Endothelial cell of umbilical vein (primary cell): ENCODE data around the gene CDC23. TPM values are rescaled to one million over a fixed set of nuclear protein-coding genes. Genes with fewer than 3 reads are reported as not detected.

Experiments used
- BruUV-seq: library from RNA; stranded (reverse); fragments of 400-500 nt; replicated peaks from 2 replicates; lab custom pipeline; 2021; lab: Mats Ljungman, UMichigan
- CTCF ChIA-PET: fragments of 300-600, 350-600 bp; sonication (Branson Sonifier 250); formaldehyde crosslinking; loops from one replicate; lab custom pipeline; 2021; ENCODE audit warnings: antibody characterized with exemption, inconsistent platforms; lab: Charles Lee
- POLR2A ChIA-PET: fragments of 300-600, 350-600 bp; sonication (Branson Sonifier 250); formaldehyde crosslinking; loops from one replicate; lab custom pipeline; 2021; ENCODE audit warnings: antibody characterized with exemption, inconsistent platforms; lab: Charles Lee
- DNase-seq: peaks from one replicate; pipeline ENCODE4 v3.0.0-alpha.2; 2011; ENCODE audit warnings: low read depth, low spot score
- FAIRE-seq: peaks from 2 replicates; lab custom pipeline; 2011; peaks lifted over from hg19 to GRCh38; lab: Jason Lieb, UNC
- H2AFZ ChIP-seq: 2 replicates; pipeline ENCODE4 v1.6.0; 2012; ENCODE audit warnings: low read depth, low read length, control low read depth, inconsistent platforms
- H3K27ac ChIP-seq: 2 replicates; pipeline ENCODE4 v1.5.1; 2011; ENCODE audit warnings: low read depth, mild to moderate bottlenecking, control low read depth, low read length, moderate library complexity; ENCODE audit not compliant: insufficient read depth
- H3K27me3 ChIP-seq, 2 experiments: 2 replicates each; pipeline versions ENCODE4 v1.6.0 to v1.6.1; 2011; ENCODE audit warnings: low read length in 2 of 2, mixed read lengths in 1 of 2; ENCODE audit not compliant: control insufficient read depth in 2 of 2, insufficient read depth in 2 of 2
- H3K36me3 ChIP-seq, 2 experiments: 2 replicates in 1 of 2; 3 replicates in 1 of 2; pipeline ENCODE4 v1.5.1; 2011; ENCODE audit warnings: low read length in 2 of 2, mild to moderate bottlenecking in 1 of 2, moderate library complexity in 1 of 2; ENCODE audit not compliant: control insufficient read depth in 2 of 2, insufficient read depth in 2 of 2; ENCODE audit errors: extremely low read depth in 1 of 2
- H3K4me1 ChIP-seq: 3 replicates; pipeline ENCODE4 v1.5.1; 2011; ENCODE audit warnings: mild to moderate bottlenecking, low read length; ENCODE audit not compliant: control insufficient read depth, insufficient read depth; ENCODE audit errors: extremely low read depth
- H3K4me2 ChIP-seq: 2 replicates; pipeline ENCODE4 v1.6.1; 2011; ENCODE audit warnings: low read length, control low read depth, mixed read lengths; ENCODE audit not compliant: insufficient read depth
- H3K4me3 ChIP-seq, 3 experiments: fragments of 200-600 bp in 1 of 3; sonication (generic), shearing (Covaris generic) in 1 of 3; replicated peaks in 1 of 3; 2 replicates each; pipeline ENCODE4 v1.5.1; 2011 to 2016; ENCODE audit warnings: control low read depth in 3 of 3, low read length in 3 of 3, mild to moderate bottlenecking in 2 of 3, inconsistent platforms in 1 of 3, low read depth in 1 of 3, moderate library complexity in 1 of 3; ENCODE audit not compliant: insufficient read depth in 1 of 3
- H3K79me2 ChIP-seq: 2 replicates; pipeline ENCODE4 v1.6.0; 2012; ENCODE audit warnings: low read length, inconsistent platforms; ENCODE audit not compliant: control insufficient read depth, insufficient read depth
- H3K9ac ChIP-seq: replicated peaks from 2 replicates; pipeline ENCODE3; 2011; ENCODE audit warnings: low read length, control low read depth; ENCODE audit not compliant: insufficient read depth; ENCODE audit errors: extremely low read depth
- H3K9me1 ChIP-seq: replicated peaks from 3 replicates; pipeline ENCODE4 v1.6.0; 2011; ENCODE audit warnings: mild to moderate bottlenecking, low read length; ENCODE audit not compliant: control insufficient read depth, insufficient read depth; ENCODE audit errors: extremely low read depth
- H3K9me3 ChIP-seq: replicated peaks from 2 replicates; pipeline ENCODE4 v1.5.1; 2012; ENCODE audit warnings: low read length, inconsistent platforms; ENCODE audit not compliant: control insufficient read depth, insufficient read depth
- H4K20me1 ChIP-seq: replicated peaks from 2 replicates; pipeline ENCODE3; 2011; ENCODE audit warnings: mild to moderate bottlenecking, low read length; ENCODE audit not compliant: control insufficient read depth, insufficient read depth; ENCODE audit errors: extremely low read depth
- CTCF ChIP-seq, 2 donors: IDR thresholded peaks; 1 replicate in 1 of 2; 2 replicates in 1 of 2; pipeline ENCODE4 v1.5.1; 2011; ENCODE audit warnings: low read length in 2 of 2, mild to moderate bottlenecking in 2 of 2, moderate library complexity in 2 of 2, control low read depth in 1 of 2, inconsistent platforms in 1 of 2, low read depth in 1 of 2; ENCODE audit not compliant: insufficient read depth in 1 of 2; ENCODE audit errors: extremely low read depth in 1 of 2
- FOS ChIP-seq: IDR thresholded peaks from 2 replicates; pipeline ENCODE4 v1.6.1; 2011; ENCODE audit warnings: mild to moderate bottlenecking, low read length, moderate library complexity, borderline replicate concordance; ENCODE audit not compliant: insufficient read depth
- GATA2 ChIP-seq: IDR thresholded peaks from 2 replicates; pipeline ENCODE4 v1.7.0; 2011; ENCODE audit warnings: low read depth, mild to moderate bottlenecking, moderate library complexity, mixed read lengths, low read length; ENCODE audit not compliant: insufficient read length, insufficient read depth
- JUN ChIP-seq: IDR thresholded peaks from 2 replicates; pipeline ENCODE4 v1.6.1; 2011; ENCODE audit warnings: borderline replicate concordance, low read depth; ENCODE audit not compliant: insufficient read length, insufficient read depth
- MYC ChIP-seq: IDR thresholded peaks from one replicate; pipeline ENCODE4 v1.6.1; 2011; ENCODE audit warnings: mild to moderate bottlenecking, low read depth, low read length
- POLR2AphosphoS5 ChIP-seq: IDR thresholded peaks from 2 replicates; pipeline ENCODE4 v1.6.1; 2012; ENCODE audit warnings: low read depth, mild to moderate bottlenecking, control low read depth, low read length, moderate library complexity; ENCODE audit not compliant: insufficient read depth
- dilution Hi-C: fragments of 300-500 bp; cut with MboI; formaldehyde crosslinking; loops from one replicate; pipeline ENCODE4 v1.15.0; 2019; ENCODE audit warnings: low sequenced_read_pairs; ENCODE audit not compliant: extremely low pct_ligation_motif_present
- intact Hi-C: fragments of 100-400 bp; cut with micrococcal nuclease; formaldehyde crosslinking; loops from one replicate; pipeline ENCODE4 v1.10.0; 2022
- polyA plus RNA-seq, 4 experiments: library from polyadenylated mRNA; depleted of rRNA in 3 of 4; stranded (reverse) in 3 of 4; unstranded in 1 of 4; fragments of >200 nt; gene quantifications; 2 replicates each; pipeline versions ENCODE4 v1.2.1 to v1.2.3, GENCODE V29; 2011 to 2012; ENCODE audit warnings: missing spikeins in 1 of 4
- total RNA-seq: library from RNA; stranded (reverse); gene quantifications from 2 replicates; pipeline ENCODE4 v1.2.3, GENCODE V29; 2021

CDC23 gene
- total and polyA plus RNA-seq, 2 donors (not counting 3 experiments of a cell fraction or from before 2014, with no cell fraction given) = 28.5 to 41.2 TPM

DNA sequence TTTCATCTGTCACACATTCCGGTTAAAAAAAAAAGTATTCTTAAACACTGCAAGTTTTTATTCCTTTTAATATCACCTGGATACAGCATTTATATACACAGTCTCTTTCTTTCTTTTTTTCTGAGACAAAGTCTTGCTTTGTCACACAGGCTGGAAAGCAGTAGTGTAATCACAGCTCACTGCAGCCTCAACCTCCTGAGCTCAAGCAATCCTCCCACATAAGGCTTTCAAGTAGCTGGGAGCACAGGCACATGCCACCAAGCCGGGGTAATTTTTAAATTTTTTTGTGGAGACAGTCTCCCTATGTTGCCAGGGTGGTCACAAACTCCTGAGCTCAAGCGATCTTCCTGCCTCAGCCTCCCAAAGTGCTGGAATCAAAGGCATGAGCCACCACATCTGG, 20.3 kb downstream of the CDC23 start:
- DNase-seq = no peak
- dilution Hi-C loops = no loop called here
- ChIA-PET CTCF (interaction anchor here (0.9 kb wide), 1 partner anchor 12 kb away, joined by 3 read pairs; no protein-coding TSS in a partner anchor), POLR2A (no interaction called here)
- no TSS peak for BruUV-seq
- Histone ChIP-seq H3K9ac (no peak overlapping the region), H3K9me3 (no peaks in the 10 kb centered on the region), H3K4me3 (no peak overlapping the region), H3K4me2 (no peak overlapping the region), H3K79me2 (no peaks in the 10 kb centered on the region), H2AFZ (no peak overlapping the region), H3K4me1 (no peaks in the 10 kb centered on the region), H4K20me1 (no peaks in the 10 kb centered on the region), H3K27me3 (no peaks in the 10 kb centered on the region), H3K9me1 (no peaks in the 10 kb centered on the region), H3K36me3 (peaks cover 20 to 28% of the 10 kb centered on the region in 2 experiments), H3K27ac (no peak overlapping the region)
- intact Hi-C loops = no loop called here
- no peak for FAIRE-seq
- TF ChIP-seq FOS = no peak
- no peak for TF ChIP-seq POLR2AphosphoS5
- TF ChIP-seq GATA2 = no peak
- TF ChIP-seq CTCF (IDR thresholded peaks at IDR 0.05; ENCODE audit: extremely low read depth in 1 of 2, insufficient read depth in 1 of 2, low read depth in 1 of 2, low read length in 2 of 2) = no peak
- TF ChIP-seq JUN = no peak
- TF ChIP-seq MYC = no peak
